Measurements from ENCODE around the gene COL11A1. TPM values are rescaled to one million over a fixed set of nuclear protein-coding genes. Genes with fewer than 3 reads are reported as not detected.

COL11A1 gene
- polyA plus RNA-seq, 1 donor from 2014 or later = 4.6 TPM

DNA sequence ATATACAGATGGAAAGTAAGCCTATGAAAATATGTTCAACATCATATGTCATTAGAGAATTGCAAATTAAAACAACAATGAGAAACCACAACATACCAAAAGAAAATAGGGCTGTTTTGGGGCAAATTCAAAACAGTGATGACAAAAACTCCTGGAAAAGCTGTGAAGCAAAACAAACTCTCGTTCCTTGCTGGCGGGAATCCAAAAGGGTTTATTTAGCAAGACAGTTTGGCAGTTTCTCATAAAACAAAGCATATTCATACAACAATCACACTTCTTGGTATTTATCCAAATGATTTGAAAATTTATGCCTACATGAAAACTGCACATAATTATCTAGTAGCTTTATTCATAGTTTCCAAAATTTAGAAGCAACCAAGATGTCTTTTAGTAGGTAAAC is 44.4 kb downstream of the COL11A1 start:
- H3K9me2 ChIP-seq (ENCODE audit: insufficient read depth, low read length) = no peaks in the 10 kb centered on the region
- no peak overlapping the region for H3K9ac ChIP-seq (ENCODE audit: low read length)
- no peaks in the 10 kb centered on the region for H3K9me3 ChIP-seq (ENCODE audit: low read length)
- H3K27ac ChIP-seq (ENCODE audit: low read length) = no peak overlapping the region
- no peaks in the 10 kb centered on the region for H3K36me3 ChIP-seq (ENCODE audit: insufficient read depth, low read length)
- H4K20me1 ChIP-seq (ENCODE audit: insufficient read depth) = no peaks in the 10 kb centered on the region
- H3F3A ChIP-seq (ENCODE audit: insufficient read depth, low read length, poor library complexity, severe bottlenecking) = no peaks in the 10 kb centered on the region
- no peak overlapping the region for H3K4me2 ChIP-seq (ENCODE audit: low read length)
- H2AFZ ChIP-seq (ENCODE audit: low read depth, low read length) = no peak overlapping the region
- H3K79me2 ChIP-seq (replicated peaks; ENCODE audit: insufficient read depth, low read length) = peaks cover 2% of the 10 kb centered on the region
- H3K4me3 ChIP-seq (ENCODE audit: low read length) = no peak overlapping the region
- TF ChIP-seq RAD21 (conservative IDR thresholded peaks at IDR 0.05) = no peak
- no peak for TF ChIP-seq POLR2AphosphoS5 (IDR thresholded peaks at IDR 0.05)
- TF ChIP-seq SMC3 (conservative IDR thresholded peaks at IDR 0.05; ENCODE audit: poor library complexity) = no peak
- no peak for TF ChIP-seq TAF1 (IDR thresholded peaks at IDR 0.05; ENCODE audit: low read depth)
- no peak for TF ChIP-seq EP300 (conservative IDR thresholded peaks at IDR 0.05; ENCODE audit: poor library complexity, severe bottlenecking)
- TF ChIP-seq CTCF (IDR thresholded peaks at IDR 0.05; ENCODE audit: poor library complexity, severe bottlenecking) = no peak
- TF ChIP-seq, protein P1, sequence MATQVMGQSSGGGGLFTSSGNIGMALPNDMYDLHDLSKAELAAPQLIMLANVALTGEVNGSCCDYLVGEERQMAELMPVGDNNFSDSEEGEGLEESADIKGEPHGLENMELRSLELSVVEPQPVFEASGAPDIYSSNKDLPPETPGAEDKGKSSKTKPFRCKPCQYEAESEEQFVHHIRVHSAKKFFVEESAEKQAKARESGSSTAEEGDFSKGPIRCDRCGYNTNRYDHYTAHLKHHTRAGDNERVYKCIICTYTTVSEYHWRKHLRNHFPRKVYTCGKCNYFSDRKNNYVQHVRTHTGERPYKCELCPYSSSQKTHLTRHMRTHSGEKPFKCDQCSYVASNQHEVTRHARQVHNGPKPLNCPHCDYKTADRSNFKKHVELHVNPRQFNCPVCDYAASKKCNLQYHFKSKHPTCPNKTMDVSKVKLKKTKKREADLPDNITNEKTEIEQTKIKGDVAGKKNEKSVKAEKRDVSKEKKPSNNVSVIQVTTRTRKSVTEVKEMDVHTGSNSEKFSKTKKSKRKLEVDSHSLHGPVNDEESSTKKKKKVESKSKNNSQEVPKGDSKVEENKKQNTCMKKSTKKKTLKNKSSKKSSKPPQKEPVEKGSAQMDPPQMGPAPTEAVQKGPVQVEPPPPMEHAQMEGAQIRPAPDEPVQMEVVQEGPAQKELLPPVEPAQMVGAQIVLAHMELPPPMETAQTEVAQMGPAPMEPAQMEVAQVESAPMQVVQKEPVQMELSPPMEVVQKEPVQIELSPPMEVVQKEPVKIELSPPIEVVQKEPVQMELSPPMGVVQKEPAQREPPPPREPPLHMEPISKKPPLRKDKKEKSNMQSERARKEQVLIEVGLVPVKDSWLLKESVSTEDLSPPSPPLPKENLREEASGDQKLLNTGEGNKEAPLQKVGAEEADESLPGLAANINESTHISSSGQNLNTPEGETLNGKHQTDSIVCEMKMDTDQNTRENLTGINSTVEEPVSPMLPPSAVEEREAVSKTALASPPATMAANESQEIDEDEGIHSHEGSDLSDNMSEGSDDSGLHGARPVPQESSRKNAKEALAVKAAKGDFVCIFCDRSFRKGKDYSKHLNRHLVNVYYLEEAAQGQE (IDR thresholded peaks at IDR 0.05; ENCODE audit: borderline replicate concordance) = no peak
- no peak for TF ChIP-seq EZH2 (IDR thresholded peaks at IDR 0.05; ENCODE audit: borderline replicate concordance, insufficient read depth, low read length, poor library complexity, severe bottlenecking)
- TF ChIP-seq MXI1 (conservative IDR thresholded peaks at IDR 0.05; ENCODE audit: poor library complexity, severe bottlenecking) = no peak
- H3K27me3 ChIP-seq (ENCODE audit: insufficient read depth, low read depth, low read length) = no peaks in the 10 kb centered on the region

GRCh38 chr1:103058391-103058790 is 49.9 kb downstream of the COL11A1 start:
- H3K4me3 ChIP-seq (ENCODE audit: low read length) = no peak overlapping the region
- no peaks in the 10 kb centered on the region for H3K36me3 ChIP-seq (ENCODE audit: insufficient read depth, low read length)
- H3K79me2 ChIP-seq (replicated peaks; ENCODE audit: insufficient read depth, low read length) = no peaks in the 10 kb centered on the region
- H3K9me3 ChIP-seq (ENCODE audit: low read length) = no peaks in the 10 kb centered on the region
- no peaks in the 10 kb centered on the region for H4K20me1 ChIP-seq (ENCODE audit: insufficient read depth)
- no peaks in the 10 kb centered on the region for H3F3A ChIP-seq (ENCODE audit: insufficient read depth, low read length, poor library complexity, severe bottlenecking)
- TF ChIP-seq EZH2 (IDR thresholded peaks at IDR 0.05; ENCODE audit: borderline replicate concordance, insufficient read depth, low read length, poor library complexity, severe bottlenecking) (no peak), EP300 (conservative IDR thresholded peaks at IDR 0.05; ENCODE audit: poor library complexity, severe bottlenecking) (no peak), TAF1 (IDR thresholded peaks at IDR 0.05; ENCODE audit: low read depth) (no peak), RAD21 (conservative IDR thresholded peaks at IDR 0.05) (no peak)
- H3K9me2 ChIP-seq (ENCODE audit: insufficient read depth, low read length) = no peaks in the 10 kb centered on the region
- H2AFZ ChIP-seq (ENCODE audit: low read depth, low read length) = no peak overlapping the region
- H3K9ac ChIP-seq (ENCODE audit: low read length) = no peak overlapping the region
- no peak overlapping the region for H3K4me2 ChIP-seq (ENCODE audit: low read length)
- no peaks in the 10 kb centered on the region for H3K27me3 ChIP-seq (ENCODE audit: insufficient read depth, low read depth, low read length)
- H3K27ac ChIP-seq (ENCODE audit: low read length) = no peak overlapping the region

Data from neural cell (in vitro differentiated cells).